NCI-H226 (cell line): Measurements from ENCODE around the gene ZSCAN30.
"Not testable (repeated sequence)": the region's sequence is repeated elsewhere in the genome, so short reads cannot be mapped to it uniquely, and the experiment has no call there.

Experiments used
- DNase-seq: peaks from one replicate; pipeline ENCODE4 v3.0.0-alpha.2; 2015

ZSCAN30 gene

GRCh38 chr18:35227254-35227653, 62.8 kb downstream of the ZSCAN30 start:
- DNase-seq = no peak

DNA sequence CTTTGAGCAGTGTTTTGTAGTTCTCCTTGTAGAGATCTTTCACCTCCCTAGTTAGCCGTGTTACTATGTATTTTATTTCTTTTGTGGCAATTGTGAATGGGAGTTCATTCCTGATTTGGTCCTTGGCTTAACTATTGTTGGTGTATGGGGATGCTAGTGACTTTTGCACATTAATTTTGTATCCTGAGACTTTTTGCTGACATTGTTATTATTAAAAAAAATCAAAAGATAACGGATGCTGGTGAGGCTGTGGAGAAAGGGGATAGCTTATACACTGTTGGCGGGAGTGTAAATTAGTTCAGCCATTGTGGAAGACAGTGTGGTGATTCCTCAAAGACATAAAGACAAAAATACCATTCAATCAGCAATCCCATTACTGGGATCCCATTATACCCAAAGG, 66.2 kb downstream of the ZSCAN30 start:
- no peak for DNase-seq

DNA sequence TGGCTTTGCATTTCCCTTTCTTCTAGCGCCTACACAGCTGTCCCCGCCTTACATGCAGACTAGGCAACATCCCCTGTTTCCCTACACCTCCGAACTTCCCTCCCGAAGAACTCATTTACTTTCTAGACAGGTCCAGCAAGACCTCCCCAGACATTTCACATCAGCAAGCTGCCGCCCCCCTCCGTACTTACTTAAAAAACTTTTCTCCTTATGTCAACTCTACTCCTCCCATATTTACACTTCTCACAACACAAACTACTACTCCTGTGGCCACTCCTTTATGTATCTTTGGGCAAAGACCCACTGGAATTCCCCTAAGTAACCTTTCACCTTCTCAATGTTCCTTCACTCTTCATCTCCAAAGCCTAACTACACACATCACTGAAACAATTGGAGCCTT, 69.6 kb downstream of the ZSCAN30 start:
- DNase-seq = no peak

DNA sequence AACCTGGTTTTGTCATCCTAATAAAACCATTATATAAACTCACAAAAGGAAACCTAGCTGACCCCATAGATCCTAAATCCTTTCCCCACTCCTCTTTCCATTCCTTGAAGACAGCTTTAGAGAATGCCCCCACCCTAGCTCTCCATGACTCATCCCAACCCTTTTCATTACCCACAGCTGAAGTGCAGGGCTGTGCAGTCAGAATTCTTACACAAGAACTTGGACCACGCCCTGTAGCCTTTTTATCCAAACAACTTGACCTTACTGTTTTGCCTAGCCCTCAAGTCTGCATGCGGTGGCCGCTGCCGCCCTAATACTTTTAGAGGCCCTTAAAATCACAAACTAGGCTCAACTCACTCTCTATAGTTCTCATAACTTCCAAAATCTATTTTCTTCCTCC, 70.7 kb downstream of the ZSCAN30 start:
- DNase-seq = not testable (repeated sequence)

DNA sequence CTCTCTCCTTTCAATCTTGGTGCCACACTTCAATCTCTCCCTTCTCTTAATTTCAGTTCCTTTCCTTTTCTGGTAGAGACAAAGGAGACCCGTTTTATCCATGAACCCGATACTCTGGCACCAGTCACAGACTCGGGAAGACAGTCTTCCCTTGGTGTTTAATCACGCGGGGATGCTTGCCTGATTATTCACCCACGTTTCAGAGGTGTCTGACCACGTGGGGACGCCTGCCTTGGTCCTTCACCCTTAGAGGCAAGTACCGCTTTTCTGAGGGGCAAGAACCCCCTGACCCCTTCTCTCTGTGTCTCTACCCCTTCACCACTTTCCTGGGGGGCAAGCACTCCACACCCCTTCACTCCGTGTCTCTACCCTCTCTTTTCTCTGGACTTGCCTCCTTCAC, 73.4 kb downstream of the ZSCAN30 start:
- not testable (repeated sequence) for DNase-seq

DNA sequence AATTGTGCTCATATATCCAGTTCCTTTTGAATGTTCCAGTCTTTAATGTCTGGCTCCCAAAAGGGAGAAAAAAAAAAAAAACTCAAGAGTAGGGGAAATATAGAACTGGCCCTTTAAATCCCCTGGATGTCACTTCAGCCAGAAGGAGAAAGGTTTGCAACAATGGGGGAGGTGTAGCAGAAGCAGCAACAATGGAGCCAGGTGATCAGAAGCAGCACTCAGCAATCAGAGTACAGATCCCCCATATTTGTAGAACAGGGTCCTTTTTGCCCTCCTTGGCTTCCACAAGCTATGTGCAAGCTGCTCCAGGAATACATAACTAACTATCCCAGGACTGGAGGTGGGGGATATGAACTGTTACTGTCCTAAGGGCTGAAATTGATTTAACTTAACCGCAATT, 75.0 kb downstream of the ZSCAN30 start:
- DNase-seq = no peak

DNA sequence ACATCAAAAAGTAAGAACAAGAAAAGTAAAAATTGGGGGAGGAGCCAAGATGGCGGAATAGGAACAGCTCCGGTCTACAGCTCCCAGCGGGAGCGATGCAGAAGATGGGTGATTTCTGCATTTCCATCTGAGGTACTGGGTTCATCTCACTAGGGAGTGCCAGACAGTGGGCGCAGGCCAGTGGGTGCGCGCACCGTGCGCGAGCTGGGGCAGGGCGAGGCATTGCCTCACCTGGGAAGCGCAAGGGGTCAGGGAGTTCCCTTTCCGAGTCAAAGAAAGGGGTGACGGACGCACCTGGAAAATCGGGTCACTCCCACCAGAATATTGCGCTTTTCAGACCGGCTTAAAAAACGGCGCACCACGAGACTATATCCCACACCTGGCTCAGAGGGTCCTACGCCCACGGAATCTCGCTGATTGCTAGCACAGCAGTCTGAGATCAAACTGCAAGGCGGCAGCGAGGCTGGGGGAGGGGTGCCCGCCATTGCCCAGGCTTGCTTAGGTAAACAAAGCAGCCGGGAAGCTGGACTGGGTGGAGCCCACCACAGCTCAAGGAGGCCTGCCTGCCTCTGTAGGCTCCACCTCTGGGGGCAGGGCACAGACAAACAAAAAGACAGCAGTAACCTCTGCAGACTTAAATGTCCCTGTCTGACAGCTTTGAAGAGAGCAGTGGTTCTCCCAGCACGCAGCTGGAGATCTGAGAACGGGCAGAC, 84.1 kb downstream of the ZSCAN30 start:
- DNase-seq = not testable (repeated sequence)

DNA sequence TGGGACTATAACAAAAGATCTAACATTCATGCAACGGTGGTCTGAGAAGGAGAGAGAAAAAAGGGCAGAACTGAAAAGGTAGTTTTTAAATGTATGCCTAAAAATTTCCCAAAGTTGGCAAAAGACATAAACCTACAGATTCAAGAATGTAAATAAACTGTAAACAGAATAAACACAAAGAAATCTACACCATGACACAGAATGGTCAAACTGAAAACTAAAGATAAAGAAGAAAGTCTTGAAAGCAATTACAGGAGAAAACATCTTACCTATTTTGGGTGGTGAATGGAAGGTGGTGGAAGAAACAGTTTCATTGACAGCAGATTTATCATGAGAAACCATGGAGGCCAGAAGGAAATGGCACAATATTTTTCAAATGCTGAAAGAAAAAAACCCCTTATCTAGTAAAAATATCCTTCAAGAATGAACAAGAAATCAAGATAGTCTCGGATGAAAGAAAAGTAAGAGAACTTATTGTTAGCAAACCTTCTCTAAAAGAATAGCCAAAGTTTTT, 84.8 kb downstream of the ZSCAN30 start:
- no peak for DNase-seq

- DNase-seq = no peak
Observed at GRCh38 chr18:35203067-35203466, 87.0 kb downstream of the ZSCAN30 start.

- DNase-seq = no peak
Observed at GRCh38 chr18:35201256-35201931, 88.6 kb downstream of the ZSCAN30 start.
